NCI-H2196 treated with DMSO at 0.1 percent for 48 hours (cell line): ENCODE data around the gene ACVR2B.

Experiments
- DNase-seq: peaks from one replicate; lab custom pipeline; 2025; ENCODE audit not compliant: unreplicated experiment; lab: John Stamatoyannopoulos, UW

ACVR2B gene

GRCh38 chr3:38524141-38524739, 70.5 kb downstream of the ACVR2B start:
- no peak for DNase-seq

- DNase-seq, result no peak
These were observed 73.1 kb downstream of the ACVR2B start for GRCh38 chr3:38526792-38527191.

- no peak for DNase-seq
These were observed 74.8 kb downstream of the ACVR2B start for GRCh38 chr3:38528457-38528856.

- no peak for DNase-seq
These were observed 78.8 kb downstream of the ACVR2B start for GRCh38 chr3:38532529-38532928.

GRCh38 chr3:38533285-38533976, 79.7 kb downstream of the ACVR2B start:
- no peak for DNase-seq

GRCh38 chr3:38534180-38534579, 80.5 kb downstream of the ACVR2B start:
- DNase-seq, result no peak

GRCh38 chr3:38534604-38535003, 80.9 kb downstream of the ACVR2B start:
- DNase-seq, result no peak

GRCh38 chr3:38536671-38537070, 83.0 kb downstream of the ACVR2B start:
- no peak for DNase-seq

GRCh38 chr3:38538773-38539353, 85.2 kb downstream of the ACVR2B start:
- DNase-seq, result no peak

GRCh38 chr3:38541806-38542205, 88.1 kb downstream of the ACVR2B start:
- DNase-seq, result no peak
